ENCODE data around the gene PEX14. TPM values are rescaled to one million over a fixed set of nuclear protein-coding genes. Genes with fewer than 3 reads are reported as not detected.

The PEX14 gene
- total RNA-seq, 4 donors from 2014 or later: 10.0 to 20.2 (median 12.6) TPM

DNA sequence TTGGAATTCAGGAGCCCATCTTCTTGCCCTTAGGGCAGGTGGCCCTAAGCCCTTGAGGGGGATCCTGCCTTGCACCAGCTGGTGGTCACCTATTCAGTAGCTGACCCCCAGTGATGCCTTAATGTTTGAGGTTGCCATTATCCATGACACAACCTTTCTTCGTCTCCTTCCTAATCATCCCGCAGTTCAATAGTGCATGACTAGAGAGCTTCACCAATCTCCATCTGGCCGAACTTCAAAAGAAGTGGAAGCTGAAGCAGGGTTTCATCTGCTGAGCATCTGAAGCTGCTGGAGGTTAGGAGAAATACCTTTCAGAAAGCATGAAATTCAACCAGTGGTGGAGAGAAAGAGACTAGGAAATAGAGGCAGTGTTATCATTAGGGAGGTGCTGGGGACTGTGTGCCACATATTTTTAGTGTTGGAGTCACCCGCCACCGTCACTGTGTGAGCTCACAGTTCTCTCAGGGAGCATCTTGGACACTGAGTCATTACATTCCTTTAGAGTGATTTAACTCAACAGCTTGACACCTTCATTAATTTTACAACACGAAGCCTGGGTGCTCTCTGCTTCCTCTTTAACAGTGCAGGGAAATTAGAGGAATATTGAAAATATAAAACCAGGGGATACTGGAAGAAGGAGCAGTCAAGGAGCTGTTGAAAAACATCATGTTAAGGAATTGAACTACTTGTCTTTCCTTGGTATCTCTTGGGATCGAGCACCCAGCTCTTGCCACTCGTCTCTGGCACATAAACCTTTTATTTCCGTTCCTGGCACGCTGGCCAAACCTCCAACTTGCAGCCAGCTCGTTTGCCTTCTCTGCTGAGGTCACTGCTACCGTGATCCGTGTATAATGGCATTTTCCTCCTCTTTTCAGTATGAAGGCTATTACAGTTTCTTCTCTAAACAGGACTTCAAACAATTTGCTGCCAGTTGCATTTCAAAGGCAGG lies 53.6 kb downstream of the PEX14 start:
- TF ChIP-seq, protein P1, sequence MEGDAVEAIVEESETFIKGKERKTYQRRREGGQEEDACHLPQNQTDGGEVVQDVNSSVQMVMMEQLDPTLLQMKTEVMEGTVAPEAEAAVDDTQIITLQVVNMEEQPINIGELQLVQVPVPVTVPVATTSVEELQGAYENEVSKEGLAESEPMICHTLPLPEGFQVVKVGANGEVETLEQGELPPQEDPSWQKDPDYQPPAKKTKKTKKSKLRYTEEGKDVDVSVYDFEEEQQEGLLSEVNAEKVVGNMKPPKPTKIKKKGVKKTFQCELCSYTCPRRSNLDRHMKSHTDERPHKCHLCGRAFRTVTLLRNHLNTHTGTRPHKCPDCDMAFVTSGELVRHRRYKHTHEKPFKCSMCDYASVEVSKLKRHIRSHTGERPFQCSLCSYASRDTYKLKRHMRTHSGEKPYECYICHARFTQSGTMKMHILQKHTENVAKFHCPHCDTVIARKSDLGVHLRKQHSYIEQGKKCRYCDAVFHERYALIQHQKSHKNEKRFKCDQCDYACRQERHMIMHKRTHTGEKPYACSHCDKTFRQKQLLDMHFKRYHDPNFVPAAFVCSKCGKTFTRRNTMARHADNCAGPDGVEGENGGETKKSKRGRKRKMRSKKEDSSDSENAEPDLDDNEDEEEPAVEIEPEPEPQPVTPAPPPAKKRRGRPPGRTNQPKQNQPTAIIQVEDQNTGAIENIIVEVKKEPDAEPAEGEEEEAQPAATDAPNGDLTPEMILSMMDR (IDR thresholded peaks at IDR 0.05; ENCODE audit: low read depth): no peak

DNA sequence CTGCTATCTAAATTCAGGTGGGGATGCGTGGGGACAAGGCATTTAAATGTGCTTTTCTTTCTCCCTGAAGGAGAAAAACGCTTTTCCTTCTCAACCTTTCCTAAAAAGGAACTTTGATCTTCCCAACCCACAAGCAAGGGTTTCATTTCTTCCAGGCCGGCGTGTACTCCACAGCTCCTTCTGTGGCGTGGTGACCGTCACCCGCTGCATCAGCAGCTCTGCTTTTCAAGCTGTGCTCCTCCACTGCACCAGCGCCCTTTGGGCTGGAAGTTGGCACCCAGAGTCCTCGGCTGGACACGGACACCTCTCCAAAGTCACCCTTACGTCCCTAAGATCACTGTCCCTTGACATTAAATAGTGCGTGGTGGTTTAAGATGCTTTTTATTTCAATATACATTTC lies 54.3 kb downstream of the PEX14 start:
- TF ChIP-seq, protein P1 (IDR thresholded peaks at IDR 0.05; ENCODE audit: low read depth): no peak

DNA sequence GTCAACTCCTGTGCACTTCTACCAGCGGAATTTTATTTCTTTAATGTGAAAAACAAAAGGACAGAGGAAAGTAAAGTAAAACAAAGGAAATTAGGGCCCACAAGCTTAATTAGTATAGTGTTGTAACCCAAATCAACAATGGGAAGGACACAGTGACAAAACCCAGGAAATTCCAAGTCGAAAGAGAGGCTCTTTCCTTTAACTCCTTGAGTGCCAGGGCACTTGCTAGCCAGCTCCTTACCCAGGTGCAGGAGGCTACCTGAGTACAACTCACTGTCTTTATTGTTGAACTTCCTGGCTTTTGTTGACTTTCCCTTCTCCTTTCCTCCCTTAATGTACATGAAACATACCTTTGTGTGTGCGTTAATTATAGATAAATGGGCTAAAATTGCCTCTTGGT lies 55.0 kb downstream of the PEX14 start:
- TF ChIP-seq, protein P1 (IDR thresholded peaks at IDR 0.05; ENCODE audit: low read depth): no peak

DNA sequence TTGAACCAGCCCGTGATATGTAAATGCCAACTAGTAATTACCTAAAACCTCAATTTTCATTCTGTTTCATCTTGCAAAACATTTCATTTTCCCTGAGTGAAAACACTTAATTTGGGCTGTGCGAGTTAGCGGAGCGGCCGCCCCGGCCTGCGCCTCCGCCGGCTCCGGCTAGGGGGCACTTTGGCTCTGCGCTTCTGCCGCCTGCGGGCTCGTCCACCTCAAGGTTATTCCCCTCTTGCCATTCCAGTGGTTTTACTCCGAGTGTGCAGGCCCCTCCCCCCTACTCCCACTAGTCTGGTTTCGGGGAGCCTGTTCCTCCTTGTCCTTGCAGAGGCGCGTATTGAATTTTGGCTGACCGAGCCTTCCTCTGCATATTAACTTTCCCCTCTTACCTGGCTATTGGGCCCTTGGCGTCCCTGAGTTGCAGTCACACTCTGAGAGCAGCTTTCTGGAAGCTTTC lies 55.6 kb downstream of the PEX14 start:
- TF ChIP-seq, protein P1 (IDR thresholded peaks at IDR 0.05; ENCODE audit: low read depth): no peak

DNA sequence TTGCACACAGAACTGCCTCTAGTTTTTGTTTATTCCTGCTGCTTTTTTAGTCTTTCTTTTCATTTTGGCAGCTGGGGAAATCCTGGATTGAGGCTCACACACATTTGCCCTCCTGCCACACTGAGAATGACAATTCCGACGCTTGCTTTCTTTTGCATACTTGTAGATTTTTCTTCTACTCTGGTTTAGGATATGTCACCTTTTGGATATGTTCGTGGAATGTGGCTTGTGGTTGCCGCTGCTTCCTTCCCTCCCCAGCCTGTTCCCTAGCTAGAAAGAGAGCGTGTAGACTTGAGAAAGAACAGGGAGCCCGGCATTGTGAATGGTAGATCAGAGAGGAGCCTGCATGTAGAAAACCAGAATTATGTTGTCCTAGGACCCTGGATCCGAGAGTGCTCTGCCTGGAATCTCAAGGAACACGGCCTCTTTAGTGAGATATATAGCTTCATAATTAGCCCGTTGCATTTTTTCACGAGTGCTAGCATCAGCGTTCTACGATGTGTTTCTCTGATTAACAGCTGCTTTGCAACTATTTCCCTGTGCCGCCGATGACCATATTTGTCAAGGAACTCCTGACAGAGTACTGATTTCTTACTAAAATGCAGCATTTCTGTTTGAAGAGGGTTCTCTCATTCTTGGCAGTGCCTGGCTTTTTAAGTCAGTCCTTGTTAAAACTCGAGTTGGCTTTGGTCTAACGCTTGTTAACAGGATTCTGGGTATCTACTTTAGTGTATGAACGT lies 56.2 kb downstream of the PEX14 start:
- TF ChIP-seq, protein P1 (IDR thresholded peaks at IDR 0.05; ENCODE audit: low read depth): no peak

DNA sequence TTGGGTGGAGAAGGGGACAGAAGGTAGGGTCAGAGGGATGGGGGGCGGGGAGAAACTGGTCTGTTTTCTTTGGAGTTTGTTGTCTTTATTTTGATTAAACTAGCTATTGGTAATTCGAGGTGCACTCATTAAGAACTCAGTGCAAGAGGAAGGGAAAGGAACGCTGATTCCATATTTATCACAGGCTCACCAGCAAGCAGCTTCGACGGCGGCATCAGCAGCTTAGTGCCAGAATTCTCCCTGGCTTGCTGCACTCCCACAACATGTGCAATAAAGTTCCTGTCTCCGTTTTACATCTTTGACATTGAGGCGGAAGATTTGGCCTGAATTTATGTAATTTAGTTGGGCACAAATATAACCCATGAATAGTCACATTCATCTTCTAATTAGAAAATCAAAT lies 57.6 kb downstream of the PEX14 start:
- TF ChIP-seq, protein P1 (IDR thresholded peaks at IDR 0.05; ENCODE audit: low read depth): no peak

DNA sequence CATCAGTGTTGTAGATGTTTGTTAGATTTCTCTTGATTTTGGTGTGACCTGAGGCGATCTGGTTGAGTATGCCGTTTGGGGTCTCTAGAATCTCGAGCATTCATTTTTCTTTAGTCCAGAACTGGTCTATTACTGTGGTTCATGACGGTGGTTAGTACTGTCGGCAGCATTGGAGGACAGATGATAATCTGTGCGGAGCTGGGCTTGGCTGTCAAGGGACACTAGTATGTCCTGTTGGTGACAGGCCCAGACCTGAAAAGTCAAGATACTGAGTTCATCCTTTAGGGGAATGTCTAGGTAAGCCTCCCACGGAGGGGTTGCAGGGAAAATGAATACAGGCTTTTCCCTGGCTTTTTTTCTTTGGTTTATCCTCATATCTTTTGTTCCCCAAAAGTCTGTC lies 59.8 kb downstream of the PEX14 start:
- TF ChIP-seq, protein P1 (IDR thresholded peaks at IDR 0.05; ENCODE audit: low read depth): no peak
